G401 (cell line): ENCODE measurements around the gene CRYGS. TPM values are rescaled to one million over a fixed set of nuclear protein-coding genes. Genes with fewer than 3 reads are reported as not detected.
"Not testable (repeated sequence)": the region's sequence is repeated elsewhere in the genome, so short reads cannot be mapped to it uniquely, and the experiment has no call there.

Source experiments
- DNase-seq: peaks from one replicate; pipeline ENCODE4 v3.0.0-alpha.2; 2015; ENCODE audit warnings: low spot score
- in situ Hi-C: cut with HindIII; loops from 2 replicates; pipeline ENCODE4 v1.10.0; 2016; ENCODE audit warnings: low sequenced_read_pairs, mixed read lengths
- total RNA-seq: library from RNA; depleted of rRNA; stranded (reverse); fragments of >200 nt; shearing (Covaris generic); gene quantifications from 2 replicates; pipeline ENCODE4 v1.2.3, GENCODE V29; 2014

The CRYGS gene
- total RNA-seq, 1 experiment from 2014 or later: 0.37 TPM

DNA sequence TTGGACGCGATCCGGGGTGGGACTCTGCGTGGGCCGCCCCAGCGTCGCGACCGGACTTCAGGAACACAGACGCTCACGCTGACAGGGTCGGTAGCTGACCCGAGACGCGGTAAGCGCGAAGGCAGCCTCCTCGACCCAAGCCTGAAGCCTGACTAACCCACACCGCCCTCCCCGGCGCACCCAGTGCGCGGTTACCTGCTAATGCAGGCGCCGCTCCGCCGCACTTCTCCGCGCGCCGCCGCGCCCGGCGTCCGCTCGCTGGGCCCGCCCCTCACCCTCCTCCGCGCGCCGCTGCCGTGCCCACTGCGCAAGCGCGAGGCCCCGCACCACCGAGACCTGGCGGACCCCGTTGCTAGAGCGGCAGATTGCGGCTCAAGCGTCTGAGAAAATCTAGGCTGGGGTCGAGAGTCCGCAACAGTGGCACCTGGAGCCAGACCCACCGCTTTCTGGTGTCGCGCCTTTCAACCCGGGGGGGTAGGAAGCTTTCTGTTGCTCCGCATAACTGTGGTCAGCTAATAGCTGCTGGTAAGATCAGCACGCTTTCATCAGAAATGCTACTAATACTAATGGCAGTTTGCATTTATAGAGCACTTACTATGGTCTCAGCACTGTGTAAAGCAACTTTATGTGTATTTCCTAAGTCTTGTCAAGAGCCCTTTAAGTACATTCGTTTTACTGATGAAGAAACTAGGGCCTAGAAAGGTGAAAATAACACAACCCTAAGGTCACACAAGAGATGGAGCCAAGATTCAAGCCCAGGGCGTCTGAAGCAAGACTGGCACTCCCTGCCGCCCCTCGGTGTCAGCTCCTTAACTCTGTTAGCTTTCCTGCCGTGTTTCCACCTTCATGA is 23.1 kb upstream of the CRYGS start, which contains the start of gene TBCCD1:
Gene TBCCD1 (minus strand): TSS at position 268 of the 850 bp plus-strand sequence. CDS start 3,010 bp downstream, outside the sequence.
- in situ Hi-C loops: no loop called here
- DNase-seq: peak; percentile 89

DNA sequence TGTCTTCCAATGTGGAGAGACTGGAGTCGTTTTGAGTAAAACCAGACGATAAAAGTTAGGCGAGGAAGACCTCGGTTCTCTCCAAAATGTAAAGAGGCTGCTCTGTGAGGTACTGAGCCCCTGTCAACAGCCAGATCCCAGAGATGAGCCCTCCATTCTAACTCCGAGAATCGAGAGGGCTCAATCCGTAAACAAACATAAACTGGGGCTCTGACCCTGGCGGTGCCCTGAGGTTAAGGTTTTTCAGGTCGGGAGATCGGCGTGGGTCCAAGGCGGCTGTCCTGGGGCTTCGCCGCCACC is 22.5 kb upstream of the CRYGS start:
- DNase-seq: no peak
- in situ Hi-C loops: no loop called here

DNA sequence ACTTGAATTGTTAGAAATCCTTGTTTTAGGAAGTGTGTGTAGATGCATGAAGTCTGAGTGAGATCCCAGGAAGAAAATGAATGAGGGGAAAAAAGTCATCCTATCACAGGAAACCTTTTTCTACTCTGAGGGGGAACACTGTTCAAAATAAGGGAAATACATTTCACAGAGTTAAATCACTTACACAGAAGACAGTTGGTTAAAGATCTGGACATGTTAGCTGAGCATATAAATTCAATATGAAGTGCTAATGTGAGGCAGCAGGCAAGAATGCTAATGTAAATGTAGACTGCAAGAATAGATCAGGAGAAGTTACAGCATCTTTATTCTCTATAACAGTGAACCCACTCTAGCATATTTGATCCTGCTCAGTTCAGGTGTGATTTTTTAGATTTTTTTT is 20.4 kb upstream of the CRYGS start:
- in situ Hi-C loops: no loop called here
- no peak for DNase-seq

DNA sequence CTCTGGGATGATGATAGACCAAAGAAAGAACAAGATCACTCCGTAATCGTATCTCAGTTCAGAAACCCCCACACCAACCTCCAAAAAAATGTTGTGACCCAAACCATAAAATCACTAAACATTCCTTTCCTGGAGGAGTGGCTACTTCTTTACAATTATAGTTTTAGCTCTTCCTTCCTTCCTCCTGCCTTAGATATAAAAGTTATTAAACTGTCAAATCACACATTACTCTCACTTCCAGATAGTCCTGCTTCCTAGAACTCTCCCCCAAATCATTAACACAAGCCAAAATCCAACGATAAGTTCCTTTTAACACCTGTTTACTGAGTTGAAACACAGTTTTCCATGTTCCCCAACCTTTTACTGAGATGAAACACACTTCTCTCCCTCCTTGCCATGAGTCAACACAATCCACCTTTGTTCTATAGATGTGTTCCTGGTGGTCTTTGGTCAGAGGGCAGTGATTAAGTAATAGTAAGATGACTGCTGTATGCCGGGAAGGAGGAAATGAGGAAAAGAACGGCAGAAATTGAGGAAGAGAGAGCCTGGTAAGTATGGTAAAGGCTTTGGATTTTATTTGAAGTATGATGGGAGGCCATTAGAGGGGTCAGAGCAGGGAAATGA is 8.3 kb upstream of the CRYGS start:
- in situ Hi-C loops: no loop called here

DNA sequence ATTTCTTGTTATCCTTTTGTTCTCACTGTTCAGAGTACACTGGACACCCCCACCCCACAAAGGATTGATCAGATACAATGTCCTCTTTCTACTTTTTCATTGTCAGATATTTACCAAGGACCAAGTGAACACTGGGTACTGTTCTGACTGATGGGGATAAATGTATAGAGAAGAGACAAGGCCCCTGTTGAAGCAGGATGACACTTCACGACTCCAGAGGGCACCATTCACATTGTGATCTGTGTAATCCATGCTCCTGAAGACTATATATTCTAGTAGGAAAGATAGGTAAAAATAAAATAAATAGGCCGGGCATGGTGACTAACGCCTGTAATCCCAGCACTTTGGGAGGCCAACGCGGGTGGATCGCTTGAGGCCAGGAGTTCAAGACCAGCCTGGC is 7.2 kb upstream of the CRYGS start:
- no peak for DNase-seq
- in situ Hi-C loops: no loop called here

More for the DNA sequence above, 8.3 kb upstream of the CRYGS start:
- DNase-seq: no peak

DNA sequence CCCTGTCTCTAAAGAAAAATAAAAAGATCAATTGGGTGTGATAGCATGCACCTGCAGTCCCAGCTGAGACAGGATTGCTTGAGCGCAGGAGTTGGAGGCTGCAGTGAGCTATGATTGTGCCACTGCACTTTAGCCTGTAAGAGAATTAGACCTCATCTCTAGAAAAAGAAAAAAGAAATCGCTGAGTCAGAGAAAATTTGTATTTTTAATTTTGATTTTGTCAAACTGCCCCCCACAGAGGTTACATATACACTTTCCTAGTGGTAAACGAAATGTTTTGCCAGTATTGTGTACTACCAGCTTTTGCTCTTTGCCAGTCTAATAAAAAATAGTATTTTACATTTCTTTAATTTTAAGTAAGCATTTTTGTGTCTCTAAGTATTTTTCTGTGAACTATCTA is 5.3 kb upstream of the CRYGS start:
- in situ Hi-C loops: no loop called here

DNA sequence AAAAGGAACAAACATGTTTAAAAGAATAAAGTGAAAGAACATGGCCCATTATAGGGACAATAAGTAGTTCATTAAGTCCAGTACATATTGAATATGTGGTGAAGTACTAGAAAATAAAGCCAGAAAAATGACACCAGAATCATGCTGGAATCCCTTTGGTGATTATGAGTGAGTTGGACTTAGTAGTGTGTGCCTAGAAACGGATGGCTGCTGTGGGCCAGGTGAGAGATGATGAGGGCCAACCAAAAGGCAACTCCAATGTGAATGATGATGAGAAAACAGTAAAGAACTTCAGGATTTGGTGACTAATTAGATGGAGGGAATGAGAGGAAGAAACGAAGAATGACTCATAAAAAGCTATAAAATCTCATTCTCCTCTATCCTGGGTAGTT is 3.3 kb downstream of the CRYGS start:
- in situ Hi-C loops: no loop called here
- no peak for DNase-seq

More for the DNA sequence above, 5.3 kb upstream of the CRYGS start:
- no peak for DNase-seq

DNA sequence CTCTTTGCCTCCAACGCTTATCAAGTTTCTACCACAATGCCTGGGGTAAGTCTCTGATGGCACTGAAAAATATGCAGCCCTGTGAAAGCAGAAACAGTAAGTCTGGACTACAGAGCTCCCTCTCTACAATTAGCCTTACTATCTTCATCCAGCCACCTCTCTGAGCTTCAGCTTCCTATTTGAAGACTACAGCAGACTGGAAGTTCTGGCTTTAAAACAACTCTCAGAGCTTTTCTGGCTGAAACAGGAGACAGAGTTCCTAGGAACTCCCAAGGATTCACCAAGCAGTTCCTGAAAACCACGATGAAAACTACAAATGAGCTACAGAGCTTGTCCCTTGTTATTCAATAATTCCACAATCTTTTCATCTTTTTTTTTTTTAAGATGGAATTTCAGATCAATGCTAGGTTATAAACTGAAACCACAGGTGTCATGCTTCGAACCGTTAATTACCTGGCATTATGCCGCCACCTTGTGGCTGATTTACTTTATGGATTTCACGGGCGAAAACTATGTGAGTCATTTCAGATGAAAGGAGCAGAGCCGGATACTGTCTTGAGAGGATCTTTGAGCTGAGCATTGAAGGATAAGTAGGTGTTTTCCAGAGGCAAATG is 3.9 kb downstream of the CRYGS start:
- in situ Hi-C loops: no loop called here

DNA sequence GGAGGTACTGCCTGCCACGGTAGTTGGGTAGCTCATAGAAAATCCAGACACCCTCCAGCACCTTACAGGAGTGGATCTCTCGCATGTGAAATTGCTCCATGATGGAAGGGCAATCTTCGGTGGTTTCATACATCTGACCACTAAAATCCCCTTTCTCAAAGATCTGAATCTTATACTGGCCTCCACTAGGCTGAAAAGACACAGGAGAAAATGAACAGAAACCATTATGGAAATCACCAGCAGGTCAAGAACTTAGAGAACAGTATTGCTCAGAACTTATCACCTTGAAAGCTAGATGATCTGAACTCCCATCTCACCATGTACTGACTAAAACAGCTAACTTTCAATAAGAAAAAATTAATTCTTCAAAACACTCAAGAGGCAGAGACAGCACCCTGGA is 5.4 kb downstream of the CRYGS start:
- in situ Hi-C loops: no loop called here
- DNase-seq: no peak

More for the DNA sequence above, 3.9 kb downstream of the CRYGS start:
- peak; percentile 88 for DNase-seq

DNA sequence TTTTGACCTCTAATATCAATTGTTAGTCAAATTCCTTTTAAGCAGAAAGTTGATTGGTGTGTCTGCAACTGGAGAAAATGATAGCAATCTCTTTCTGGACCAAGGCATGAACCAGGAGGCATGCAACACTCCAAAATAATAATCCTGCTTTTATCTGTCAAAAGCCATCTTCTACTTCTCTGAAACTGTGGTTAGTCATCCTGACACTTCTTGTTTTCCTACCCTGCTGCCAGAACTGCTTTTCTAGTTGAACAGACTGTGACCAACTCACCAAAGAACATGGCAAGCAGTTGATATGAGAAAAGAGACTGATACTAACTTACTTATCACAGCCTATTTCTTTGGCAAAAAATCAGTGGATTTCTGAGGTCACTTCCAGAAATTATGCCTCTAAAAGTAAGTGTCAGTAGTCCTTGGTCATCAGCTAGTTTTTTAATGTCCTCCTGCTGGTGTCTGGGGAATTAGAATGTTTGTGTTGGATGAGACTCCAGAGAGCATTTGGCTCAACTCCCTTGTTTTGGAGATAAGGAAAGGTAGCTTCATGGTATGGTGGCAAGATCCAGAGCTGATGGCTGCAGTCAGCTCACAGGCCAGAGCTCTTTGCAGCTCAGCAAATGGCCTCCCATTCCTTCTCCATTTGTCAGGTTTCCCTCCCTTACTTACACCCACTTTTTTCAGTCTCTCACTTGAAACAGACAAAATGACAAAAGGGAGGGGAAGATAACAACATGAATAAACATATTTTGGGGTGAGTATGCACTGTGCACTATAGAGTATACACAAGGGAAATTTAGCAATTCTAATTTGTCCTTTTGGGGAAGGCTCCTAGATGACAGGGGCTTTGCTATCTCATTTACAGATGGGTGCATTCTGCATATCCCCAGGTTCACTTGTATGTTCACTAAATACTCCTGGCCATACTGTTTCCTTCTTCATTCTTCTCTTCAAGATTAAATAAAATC is 7.0 kb downstream of the CRYGS start:
- no peak for DNase-seq
- in situ Hi-C loops: no loop called here

DNA sequence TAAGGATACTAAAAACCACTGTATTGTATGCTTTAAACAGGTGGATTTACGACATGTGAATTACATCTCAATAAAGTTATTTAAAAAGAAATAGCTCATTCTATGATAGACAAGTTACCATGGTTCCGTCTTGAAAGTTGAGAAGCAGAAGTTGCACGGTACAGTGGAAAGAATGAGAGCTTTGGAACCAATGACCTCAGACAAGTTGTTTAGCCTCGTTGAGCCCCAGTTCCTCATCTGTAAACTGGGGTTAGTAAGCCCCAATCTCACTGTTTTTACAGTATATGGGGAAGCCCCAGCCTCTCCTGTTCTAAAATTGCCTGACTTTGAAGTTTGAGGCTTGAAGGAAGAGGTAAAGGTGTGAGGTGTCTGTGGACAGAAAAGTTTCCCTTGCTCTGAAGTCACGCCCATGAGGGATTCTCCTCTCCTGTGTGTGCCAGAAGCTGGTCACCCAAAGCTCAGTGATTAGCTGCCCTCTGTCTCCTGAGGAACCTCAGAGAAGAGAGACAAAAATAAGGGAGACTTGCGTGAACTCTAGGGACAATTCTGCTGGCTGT is 10.0 kb downstream of the CRYGS start:
- in situ Hi-C loops: no loop called here
- DNase-seq: no peak

DNA sequence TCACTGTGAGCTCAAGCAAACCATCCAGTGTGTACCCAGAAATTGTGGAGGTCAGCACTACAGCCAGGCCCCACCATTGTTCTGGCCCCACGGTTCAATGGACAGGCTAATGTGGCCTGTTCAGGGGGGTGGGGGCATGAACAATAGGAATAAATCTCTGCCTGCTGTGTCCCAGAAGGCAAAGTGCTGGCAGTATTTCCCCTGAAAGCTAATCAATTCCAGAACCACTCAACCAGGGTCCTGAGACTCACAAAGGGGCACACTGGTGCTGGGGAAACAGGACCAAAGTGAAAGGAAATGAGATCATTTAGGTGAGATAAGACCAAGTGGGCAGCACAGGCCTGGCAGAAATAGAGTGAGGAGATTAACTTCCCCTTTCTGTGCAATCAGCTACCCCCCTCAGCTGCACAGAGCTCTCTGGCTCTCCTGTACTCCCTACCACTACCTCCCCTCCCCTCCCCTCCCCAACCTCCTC is 11.5 kb downstream of the CRYGS start:
- DNase-seq: no peak

DNA sequence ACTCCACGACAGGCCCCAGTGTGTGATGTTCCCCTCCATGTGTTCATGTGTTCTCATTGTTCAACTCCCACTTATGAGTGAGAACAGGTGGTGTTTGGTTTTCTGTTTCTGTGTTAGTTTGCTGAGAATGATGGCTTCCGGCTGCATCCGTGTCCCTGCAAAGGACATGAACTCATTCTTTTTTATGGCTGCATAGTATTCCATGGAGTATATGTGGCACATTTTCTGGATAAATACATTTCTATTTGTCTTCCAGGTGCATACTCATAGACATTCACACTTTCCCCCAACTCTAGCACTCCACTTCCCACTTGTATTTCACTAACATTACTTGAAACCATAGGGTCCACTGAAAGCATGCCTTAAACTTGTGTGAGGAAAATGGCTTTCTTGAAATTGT is 12.5 kb downstream of the CRYGS start:
- in situ Hi-C loops, DNase-seq: not testable (repeated sequence)

More for the DNA sequence above, 11.5 kb downstream of the CRYGS start:
- in situ Hi-C loops: no loop called here

DNA sequence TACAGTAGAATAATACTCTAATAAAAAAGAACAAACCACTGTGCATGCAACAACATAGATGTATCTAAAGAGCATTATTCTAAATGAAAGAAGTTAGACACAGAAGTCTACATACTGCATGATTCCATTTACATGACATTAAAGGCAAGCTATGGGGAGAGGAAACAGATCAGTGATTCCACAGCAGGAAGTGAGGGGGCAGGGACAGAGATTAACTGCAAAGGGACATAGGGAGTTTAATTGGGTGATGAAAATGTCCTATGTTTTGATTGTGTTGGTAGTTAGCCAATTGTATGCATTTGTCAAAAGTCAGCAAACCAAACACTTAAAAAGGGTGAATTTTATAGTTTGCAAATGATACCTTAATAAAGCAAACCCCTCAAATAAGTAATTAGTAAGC is 13.8 kb downstream of the CRYGS start:
- DNase-seq: no peak

DNA sequence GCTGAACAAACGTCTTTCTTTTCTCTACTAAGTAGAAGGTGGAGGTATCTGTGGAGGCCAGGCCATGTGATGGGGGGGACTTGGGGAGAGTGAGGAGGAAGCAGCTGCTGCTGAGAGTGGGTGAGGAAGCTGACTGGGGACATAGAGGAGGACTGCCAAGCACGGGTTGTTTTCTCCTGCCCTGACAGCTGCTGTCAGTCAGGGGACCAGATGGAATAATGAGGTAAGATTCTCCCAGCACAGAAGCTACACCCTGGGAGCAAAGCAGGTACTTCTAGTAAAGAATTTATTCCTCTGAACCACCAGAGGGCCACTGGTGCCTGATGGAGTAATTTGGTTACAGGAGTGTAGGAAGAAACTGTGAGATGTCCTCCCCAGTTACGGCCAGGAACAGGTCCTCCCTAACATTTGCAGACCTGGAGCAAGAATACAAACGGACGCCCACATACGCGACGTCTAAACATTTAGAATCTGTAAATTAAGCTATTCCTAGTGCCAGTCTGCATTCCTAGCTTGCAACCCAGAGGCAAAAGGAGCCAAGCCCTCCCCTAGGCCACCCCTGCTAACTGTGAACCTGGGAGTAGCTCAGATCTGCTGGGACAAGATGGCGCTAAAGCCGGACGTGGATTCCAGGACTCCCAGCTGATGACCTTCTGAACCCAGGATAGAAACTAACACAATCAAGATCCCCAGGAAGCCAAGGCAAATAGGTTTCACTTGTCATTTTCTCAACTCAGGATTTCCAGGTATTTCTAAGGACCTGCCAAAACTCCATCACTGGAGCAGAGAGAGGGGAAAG is 14.8 kb downstream of the CRYGS start:
- DNase-seq: peak; percentile 91

More for the DNA sequence above, 13.8 kb downstream of the CRYGS start:
- in situ Hi-C loops: no loop called here

DNA sequence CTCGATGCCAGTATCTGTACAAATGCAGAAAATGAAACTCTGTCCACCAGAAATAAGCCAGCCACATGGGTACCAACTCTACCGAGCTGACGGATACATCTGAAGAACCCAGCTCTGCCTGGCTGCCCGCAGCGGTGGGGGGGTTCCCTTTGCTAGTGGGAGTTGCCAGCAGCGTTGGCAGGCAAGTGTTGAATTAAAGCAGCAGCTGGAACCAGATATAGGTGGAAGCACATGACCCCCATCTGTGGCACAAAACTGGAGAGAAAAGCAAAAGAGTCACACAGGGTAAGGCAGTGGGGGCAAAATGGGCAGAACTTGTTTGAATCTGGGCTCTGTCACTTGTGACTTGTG is 17.9 kb downstream of the CRYGS start:
- no peak for DNase-seq
- in situ Hi-C loops: no loop called here

More for the DNA sequence above, 14.8 kb downstream of the CRYGS start:
- in situ Hi-C loops: no loop called here

DNA sequence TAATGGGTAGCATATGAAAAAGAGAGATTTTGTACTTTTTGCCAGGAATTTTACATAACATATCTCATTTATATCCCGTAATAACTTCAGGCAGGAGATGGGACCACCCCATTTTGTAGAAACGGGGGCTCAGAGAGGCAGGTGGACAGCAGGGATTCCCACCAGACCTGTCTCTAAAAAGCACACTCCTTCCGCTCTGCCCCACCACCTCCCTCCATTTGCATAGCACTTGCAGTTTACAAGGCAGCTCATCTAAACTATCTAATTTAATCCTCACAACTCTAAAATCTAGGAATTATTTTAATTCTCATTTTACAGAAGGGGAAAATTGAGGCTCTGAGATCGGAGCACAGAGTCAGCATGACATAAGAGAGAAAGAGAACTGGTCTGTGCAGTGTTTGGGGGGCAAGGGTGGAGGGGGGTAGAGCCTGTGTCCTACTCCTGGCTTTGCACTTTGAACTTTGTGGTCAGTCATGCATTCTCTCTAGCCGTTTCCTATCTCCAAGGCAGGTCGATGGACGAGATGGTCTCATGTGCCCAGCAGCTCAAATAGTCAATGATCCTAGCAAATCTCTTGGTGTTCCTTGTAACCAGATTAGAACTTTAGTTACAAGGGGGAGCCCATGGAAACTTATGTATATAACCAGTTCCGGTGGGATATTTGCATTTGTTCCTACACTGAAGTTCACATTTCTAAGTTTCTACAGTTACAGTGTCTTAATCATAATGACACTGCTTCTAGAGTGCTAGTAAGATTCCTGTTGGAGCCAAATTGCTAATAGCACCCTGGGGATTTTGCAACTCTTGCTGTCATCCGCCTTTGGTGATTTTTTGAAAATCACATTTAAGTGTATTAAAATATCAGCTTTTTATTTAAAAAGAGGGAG is 18.6 kb downstream of the CRYGS start:
- no peak for DNase-seq
- in situ Hi-C loops: no loop called here
